SK-N-SH (cell line): Measurements from ENCODE around the gene NOVA1. TPM values are rescaled to one million over a fixed set of nuclear protein-coding genes. Genes with fewer than 3 reads are reported as not detected.

Experiments used
- CTCF ChIA-PET: fragments of 300-600, 350-600 bp; formaldehyde crosslinking; extraction: SDS; loops from one replicate; lab custom pipeline; 2021; lab: Yijun Ruan, JAX
- POLR2A ChIA-PET: fragments of 350-600 bp; sonication (Branson Sonifier 250); formaldehyde crosslinking; extraction: SDS; loops from one replicate; lab custom pipeline; 2020; ENCODE audit warnings: antibody characterized with exemption, inconsistent platforms; lab: Yijun Ruan, JAX
- DNase-seq: peaks from one replicate; pipeline ENCODE4 v3.0.0; 2012
- H2AFZ ChIP-seq: fragments of 200-600 bp; sonication (generic); 2 replicates; pipeline ENCODE4 v1.8.1; 2016; ENCODE audit warnings: antibody characterized with exemption, mild to moderate bottlenecking, low read depth
- H3F3A ChIP-seq: fragments of 200-600 bp; sonication (generic); replicated peaks from 2 replicates; pipeline ENCODE3; 2016; ENCODE audit warnings: antibody characterized with exemption, mild to moderate bottlenecking; ENCODE audit not compliant: insufficient read depth
- H3K27ac ChIP-seq, 2 experiments: fragments of 200-500 bp in 1 of 2; fragments of 200-600 bp in 1 of 2; sonication (Bioruptor generic) in 1 of 2; sonication (generic), shearing (Covaris generic) in 1 of 2; 2 replicates each; pipeline versions ENCODE4 v1.5.1 to v1.6.1; 2014 to 2016; ENCODE audit warnings: low read depth in 2 of 2, inconsistent platforms in 1 of 2, low read length in 1 of 2, mild to moderate bottlenecking in 1 of 2, mixed read lengths in 1 of 2
- H3K27me3 ChIP-seq: fragments of 200-600 bp; sonication (generic), shearing (Covaris generic); 2 replicates; pipeline ENCODE4 v1.6.1; 2016; ENCODE audit warnings: mixed run types; ENCODE audit not compliant: insufficient read depth
- H3K36me3 ChIP-seq, 2 experiments: fragments of 200-500 bp in 1 of 2; fragments of 200-600 bp in 1 of 2; sonication (Bioruptor generic) in 1 of 2; sonication (generic) in 1 of 2; replicated peaks in 1 of 2; 2 replicates each; pipeline versions ENCODE3 to v1.5.1; 2014 to 2016; ENCODE audit warnings: low read length in 1 of 2, mild to moderate bottlenecking in 1 of 2; ENCODE audit not compliant: insufficient read depth in 2 of 2, control insufficient read depth in 1 of 2
- H3K4me1 ChIP-seq, 2 experiments: fragments of 200-500 bp in 1 of 2; fragments of 200-600 bp in 1 of 2; sonication (Bioruptor generic) in 1 of 2; sonication (generic), shearing (Covaris generic) in 1 of 2; 2 replicates each; pipeline versions ENCODE4 v1.5.1 to v1.6.1; 2014 to 2016; ENCODE audit warnings: low read depth in 1 of 2, low read length in 1 of 2, mixed run types in 1 of 2; ENCODE audit not compliant: insufficient read depth in 2 of 2, control insufficient read depth in 1 of 2
- H3K4me2 ChIP-seq: fragments of 200-600 bp; sonication (generic), shearing (Covaris generic); 2 replicates; pipeline ENCODE4 v1.6.1; 2017; ENCODE audit warnings: mixed run types
- H3K4me3 ChIP-seq, 2 experiments: fragments of 200-500 bp in 1 of 2; fragments of 200-600 bp in 1 of 2; sonication (Bioruptor generic) in 1 of 2; sonication (generic), shearing (Covaris generic) in 1 of 2; 2 replicates each; pipeline versions ENCODE4 v1.5.1 to v1.8.1; 2014 to 2016; ENCODE audit warnings: low read depth in 2 of 2, inconsistent platforms in 1 of 2, low read length in 1 of 2, mild to moderate bottlenecking in 1 of 2, mixed read lengths in 1 of 2, moderate library complexity in 1 of 2
- H3K79me2 ChIP-seq: fragments of 200-600 bp; sonication (generic); 2 replicates; pipeline ENCODE4 v1.8.1; 2017; ENCODE audit warnings: mild to moderate bottlenecking; ENCODE audit not compliant: insufficient read depth
- H3K9ac ChIP-seq: fragments of 200-600 bp; sonication (generic); 2 replicates; pipeline ENCODE4 v1.6.1; 2017; ENCODE audit warnings: mixed run types
- H3K9me2 ChIP-seq: fragments of 200-600 bp; sonication (generic); 2 replicates; pipeline ENCODE4 v1.6.1; 2017; ENCODE audit warnings: mixed run types
- H3K9me3 ChIP-seq: fragments of 200-600 bp; sonication (generic); 2 replicates; pipeline ENCODE4 v1.6.1; 2017; ENCODE audit warnings: mixed run types, mild to moderate bottlenecking, moderate library complexity
- H4K20me1 ChIP-seq: fragments of 200-600 bp; sonication (generic); 2 replicates; pipeline ENCODE4 v1.6.1; 2017; ENCODE audit warnings: mild to moderate bottlenecking, mixed run types; ENCODE audit not compliant: insufficient read depth
- CHD2 ChIP-seq: fragments of 150-350 bp; IDR thresholded peaks from 2 replicates; pipeline ENCODE4 v1.6.1; 2018; ENCODE audit warnings: low read length; ENCODE audit not compliant: partially characterized antibody
- ELF1 ChIP-seq: IDR thresholded peaks from 2 replicates; pipeline ENCODE4 v1.4.0; 2012
- EZH2phosphoT487 ChIP-seq: fragments of 200-600 bp; sonication (generic); IDR thresholded peaks from 2 replicates; pipeline ENCODE4 v1.6.1; 2017; ENCODE audit warnings: low read depth, mixed run types, mild to moderate bottlenecking, antibody characterized with exemption, moderate library complexity, borderline replicate concordance
- GABPA ChIP-seq: IDR thresholded peaks from 2 replicates; pipeline ENCODE4 v1.4.0; 2012; ENCODE audit warnings: low read depth, mild to moderate bottlenecking
- MEF2A ChIP-seq: IDR thresholded peaks from 2 replicates; pipeline ENCODE4 v1.4.0; 2012; ENCODE audit warnings: low read depth, borderline replicate concordance
- MXI1 ChIP-seq: IDR thresholded peaks from 2 replicates; pipeline ENCODE4 v1.6.1; 2012; ENCODE audit warnings: mild to moderate bottlenecking, low read depth, low read length, improper control_type of control experiment
- NFIC ChIP-seq: IDR thresholded peaks from 2 replicates; pipeline ENCODE4 v1.4.0; 2012; ENCODE audit warnings: borderline replicate concordance
- NRF1 ChIP-seq: IDR thresholded peaks from 2 replicates; pipeline ENCODE4 v1.6.1; 2012; ENCODE audit warnings: low read depth, mild to moderate bottlenecking, low read length
- POLR2AphosphoS5 ChIP-seq: IDR thresholded peaks from 2 replicates; pipeline ENCODE4 v1.6.1; 2012; ENCODE audit warnings: low read depth, low read length
- RCOR1 ChIP-seq: fragments of 150-350 bp; IDR thresholded peaks from 2 replicates; pipeline ENCODE4 v1.6.1; 2017; ENCODE audit warnings: antibody characterized with exemption, low read length
- RFX5 ChIP-seq: IDR thresholded peaks from 2 replicates; pipeline ENCODE4 v1.6.1; 2012; ENCODE audit warnings: mild to moderate bottlenecking, improper control_type of control experiment, low read length
- RXRA ChIP-seq: IDR thresholded peaks from 2 replicates; pipeline ENCODE4 v1.4.0; 2012; ENCODE audit warnings: low read depth, mild to moderate bottlenecking, borderline replicate concordance
- SIN3A ChIP-seq: IDR thresholded peaks from 2 replicates; pipeline ENCODE4 v1.6.1; 2012; ENCODE audit warnings: low read depth, mild to moderate bottlenecking, low read length, moderate library complexity, borderline replicate concordance
- TEAD4 ChIP-seq: IDR thresholded peaks from 2 replicates; pipeline ENCODE4 v1.4.0; 2012; ENCODE audit warnings: mild to moderate bottlenecking, borderline replicate concordance; ENCODE audit not compliant: insufficient read depth
- WGBS: methylation state at CpG from one replicate; pipeline ENCODE4 v1.1.6; 2017; ENCODE audit warnings: low lambda C conversion rate; 5-methylcytosine and 5-hydroxymethylcytosine counted together
- polyA plus RNA-seq, 3 experiments: library from polyadenylated mRNA; depleted of rRNA; stranded (reverse); fragments of >200 nt; gene quantifications; 2 replicates each; pipeline ENCODE4 v1.2.3, GENCODE V29; 2012
- TF ChIP-seq, protein P1 (sequence below): fragments of 150-350 bp; IDR thresholded peaks from 2 replicates; pipeline ENCODE4 v1.6.1; 2017; ENCODE audit warnings: antibody characterized with exemption, low read length, low read depth, borderline replicate concordance
- TF ChIP-seq, protein P2 (sequence below): IDR thresholded peaks from 2 replicates; pipeline ENCODE4 v1.4.0; 2012; ENCODE audit warnings: low read depth, borderline replicate concordance
- TF ChIP-seq, protein P3 (sequence below): fragments of 150-350 bp; IDR thresholded peaks from 2 replicates; pipeline ENCODE4 v1.6.1; 2016; ENCODE audit warnings: mild to moderate bottlenecking, low read depth, low read length

NOVA1 gene
- polyA plus RNA-seq, 1 of the 3 experiments (the other 2 are of a cell fraction): 0.44 TPM

DNA sequence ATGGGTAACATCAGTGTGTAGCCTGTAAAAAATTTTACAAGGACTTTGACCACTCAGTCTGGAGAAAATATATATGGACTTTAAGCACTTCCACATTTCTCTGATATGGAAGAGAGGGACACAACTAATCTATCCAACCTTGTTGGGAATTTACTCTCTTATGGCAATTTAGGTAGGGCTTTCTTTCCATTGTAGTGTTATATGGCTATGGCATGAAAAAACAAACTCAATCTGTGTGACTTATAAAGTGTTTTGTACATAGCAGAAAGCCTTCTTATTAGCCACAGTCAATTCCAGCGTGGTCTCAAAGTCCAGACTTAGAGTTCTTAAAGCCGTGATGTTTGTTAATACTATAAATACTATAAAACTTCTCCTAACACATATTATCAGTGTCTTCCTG, 98.3 kb downstream of the NOVA1 start:
- Histone ChIP-seq H2AFZ (no peak overlapping the region), H3K9me3 (no peaks in the 10 kb centered on the region), H3F3A (no peaks in the 10 kb centered on the region), H3K79me2 (no peaks in the 10 kb centered on the region)
- TF ChIP-seq, protein P1, sequence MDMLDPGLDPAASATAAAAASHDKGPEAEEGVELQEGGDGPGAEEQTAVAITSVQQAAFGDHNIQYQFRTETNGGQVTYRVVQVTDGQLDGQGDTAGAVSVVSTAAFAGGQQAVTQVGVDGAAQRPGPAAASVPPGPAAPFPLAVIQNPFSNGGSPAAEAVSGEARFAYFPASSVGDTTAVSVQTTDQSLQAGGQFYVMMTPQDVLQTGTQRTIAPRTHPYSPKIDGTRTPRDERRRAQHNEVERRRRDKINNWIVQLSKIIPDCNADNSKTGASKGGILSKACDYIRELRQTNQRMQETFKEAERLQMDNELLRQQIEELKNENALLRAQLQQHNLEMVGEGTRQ: no peak
- TF ChIP-seq MXI1 (no peak), RFX5 (no peak), POLR2AphosphoS5 (no peak), TEAD4 (no peak), ELF1 (no peak), SIN3A (no peak), GABPA (no peak), EZH2phosphoT487 (no peak), CHD2 (no peak), RCOR1 (no peak), MEF2A (no peak)
- TF ChIP-seq, protein P2, sequence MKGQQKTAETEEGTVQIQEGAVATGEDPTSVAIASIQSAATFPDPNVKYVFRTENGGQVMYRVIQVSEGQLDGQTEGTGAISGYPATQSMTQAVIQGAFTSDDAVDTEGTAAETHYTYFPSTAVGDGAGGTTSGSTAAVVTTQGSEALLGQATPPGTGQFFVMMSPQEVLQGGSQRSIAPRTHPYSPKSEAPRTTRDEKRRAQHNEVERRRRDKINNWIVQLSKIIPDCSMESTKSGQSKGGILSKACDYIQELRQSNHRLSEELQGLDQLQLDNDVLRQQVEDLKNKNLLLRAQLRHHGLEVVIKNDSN: no peak
- TF ChIP-seq, all 33 proteins: peak for 0
- WGBS: 47% methylated on average over 2 of the region's 2 CpGs
- no peak overlapping the region for H3K9ac ChIP-seq
- no peak overlapping the region for H3K4me3 ChIP-seq
- no peaks in the 10 kb centered on the region for H3K9me2 ChIP-seq
- H3K4me2 ChIP-seq: no peak overlapping the region
- ChIA-PET POLR2A (no interaction called here), CTCF (interaction anchor here (1.0 kb wide), 1 partner anchor 9 kb away, joined by 3 read pairs; no protein-coding TSS in a partner anchor)
- H3K36me3 ChIP-seq: no peaks in the 10 kb centered on the region
- no peak overlapping the region for H3K27ac ChIP-seq
- H4K20me1 ChIP-seq: no peaks in the 10 kb centered on the region
- DNase-seq: no peak
- no peaks in the 10 kb centered on the region for H3K4me1 ChIP-seq
- no peaks in the 10 kb centered on the region for H3K27me3 ChIP-seq

DNA sequence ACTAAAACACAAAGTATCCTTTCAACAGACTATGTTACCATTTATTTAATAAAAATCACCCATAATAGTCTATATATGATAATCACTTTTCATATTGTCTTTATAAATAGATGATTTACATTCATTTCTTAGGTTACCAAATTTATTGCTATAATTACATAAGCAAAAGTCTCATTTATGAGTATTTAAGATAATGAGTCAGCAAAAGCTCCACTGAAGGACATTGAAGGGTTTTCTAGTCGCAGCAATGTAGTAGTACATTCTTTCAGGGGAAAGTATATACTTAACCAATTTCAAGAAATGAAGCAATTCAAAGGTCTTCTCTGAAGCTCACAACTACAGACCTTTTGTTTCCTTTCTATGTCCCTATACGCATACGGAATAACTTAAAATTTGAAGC, 110.9 kb downstream of the NOVA1 start:
- CTCF ChIA-PET: no interaction called here
- no peak for DNase-seq
- no peak overlapping the region for H3K4me3 ChIP-seq
- 80% methylated on average over 3 of the region's 3 CpGs for WGBS
- POLR2A ChIA-PET: no interaction called here
- no peaks in the 10 kb centered on the region for H3K79me2 ChIP-seq
- no peak overlapping the region for H2AFZ ChIP-seq
- no peaks in the 10 kb centered on the region for H4K20me1 ChIP-seq
- no peaks in the 10 kb centered on the region for H3K9me2 ChIP-seq
- H3K4me2 ChIP-seq: no peak overlapping the region
- H3F3A ChIP-seq: no peaks in the 10 kb centered on the region
- H3K36me3 ChIP-seq: no peaks in the 10 kb centered on the region
- H3K27me3 ChIP-seq: no peaks in the 10 kb centered on the region
- no peaks in the 10 kb centered on the region for H3K9me3 ChIP-seq
- no peak overlapping the region for H3K27ac ChIP-seq
- no peak overlapping the region for H3K9ac ChIP-seq
- TF ChIP-seq GABPA (no peak), RCOR1 (no peak), TEAD4 (no peak), NFIC (no peak), NRF1 (no peak), RXRA (no peak), MEF2A (no peak)
- TF ChIP-seq, protein P3, sequence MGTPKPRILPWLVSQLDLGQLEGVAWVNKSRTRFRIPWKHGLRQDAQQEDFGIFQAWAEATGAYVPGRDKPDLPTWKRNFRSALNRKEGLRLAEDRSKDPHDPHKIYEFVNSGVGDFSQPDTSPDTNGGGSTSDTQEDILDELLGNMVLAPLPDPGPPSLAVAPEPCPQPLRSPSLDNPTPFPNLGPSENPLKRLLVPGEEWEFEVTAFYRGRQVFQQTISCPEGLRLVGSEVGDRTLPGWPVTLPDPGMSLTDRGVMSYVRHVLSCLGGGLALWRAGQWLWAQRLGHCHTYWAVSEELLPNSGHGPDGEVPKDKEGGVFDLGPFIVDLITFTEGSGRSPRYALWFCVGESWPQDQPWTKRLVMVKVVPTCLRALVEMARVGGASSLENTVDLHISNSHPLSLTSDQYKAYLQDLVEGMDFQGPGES: no peak
- no peaks in the 10 kb centered on the region for H3K4me1 ChIP-seq
